Bone marrow (tissue), 2 donors: ENCODE results near the gene PARK7.

Experiments
- DNase-seq, 2 donors: peaks; one replicate each; lab custom pipeline; 2025; lab: John Stamatoyannopoulos, UW

PARK7 gene

DNA sequence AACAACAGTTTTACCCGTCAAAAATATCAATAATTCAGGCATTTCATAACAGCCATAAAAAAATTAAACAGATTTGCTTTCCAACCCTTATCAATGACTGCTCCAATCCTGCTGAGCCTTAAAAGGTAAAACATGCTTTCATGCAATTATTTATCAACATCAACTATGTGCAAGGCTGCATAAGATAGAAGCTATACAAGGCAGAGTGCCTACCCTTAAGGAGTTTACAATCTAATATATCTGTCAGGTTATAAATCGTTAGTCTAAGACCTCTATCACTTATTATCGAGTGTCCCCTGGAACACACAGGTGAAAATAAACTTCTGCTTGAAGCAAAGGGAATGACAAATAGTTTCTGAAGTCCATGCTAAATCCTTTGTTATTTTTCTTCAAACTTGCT, 62.8 kb downstream of the PARK7 start:
- DNase-seq, result no peak

DNA sequence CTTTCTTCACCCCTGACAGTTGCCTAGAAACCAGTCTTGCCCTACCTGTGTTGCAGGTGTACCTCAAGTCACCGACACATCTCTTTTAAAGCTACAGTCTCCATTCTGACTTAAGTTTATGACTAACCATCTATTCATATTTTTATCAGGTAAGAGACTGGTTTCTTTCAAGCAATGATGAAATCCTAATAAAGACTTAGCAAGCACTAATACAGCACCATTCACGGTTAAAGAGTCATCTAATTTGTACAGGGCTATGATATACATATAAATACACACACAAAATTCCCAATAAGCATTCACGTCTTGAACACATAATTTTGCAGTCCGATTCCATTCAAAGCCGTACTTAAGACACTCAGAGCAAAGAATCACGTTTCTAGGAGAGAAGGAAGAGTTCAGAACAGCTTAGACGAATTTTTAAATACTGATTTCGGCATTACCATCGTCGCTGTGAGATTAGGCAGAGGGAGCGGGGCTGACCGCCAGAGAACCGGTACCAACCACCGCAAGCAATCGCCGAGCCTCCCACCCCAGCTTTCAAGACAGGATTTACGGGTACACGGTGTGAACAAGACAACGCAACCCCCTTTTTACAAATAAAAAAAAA, 63.7 kb downstream of the PARK7 start:
- no peak for DNase-seq

- DNase-seq, result no peak
Observed at GRCh38 chr1:8025671-8026144, 64.2 kb downstream of the PARK7 start.

DNA sequence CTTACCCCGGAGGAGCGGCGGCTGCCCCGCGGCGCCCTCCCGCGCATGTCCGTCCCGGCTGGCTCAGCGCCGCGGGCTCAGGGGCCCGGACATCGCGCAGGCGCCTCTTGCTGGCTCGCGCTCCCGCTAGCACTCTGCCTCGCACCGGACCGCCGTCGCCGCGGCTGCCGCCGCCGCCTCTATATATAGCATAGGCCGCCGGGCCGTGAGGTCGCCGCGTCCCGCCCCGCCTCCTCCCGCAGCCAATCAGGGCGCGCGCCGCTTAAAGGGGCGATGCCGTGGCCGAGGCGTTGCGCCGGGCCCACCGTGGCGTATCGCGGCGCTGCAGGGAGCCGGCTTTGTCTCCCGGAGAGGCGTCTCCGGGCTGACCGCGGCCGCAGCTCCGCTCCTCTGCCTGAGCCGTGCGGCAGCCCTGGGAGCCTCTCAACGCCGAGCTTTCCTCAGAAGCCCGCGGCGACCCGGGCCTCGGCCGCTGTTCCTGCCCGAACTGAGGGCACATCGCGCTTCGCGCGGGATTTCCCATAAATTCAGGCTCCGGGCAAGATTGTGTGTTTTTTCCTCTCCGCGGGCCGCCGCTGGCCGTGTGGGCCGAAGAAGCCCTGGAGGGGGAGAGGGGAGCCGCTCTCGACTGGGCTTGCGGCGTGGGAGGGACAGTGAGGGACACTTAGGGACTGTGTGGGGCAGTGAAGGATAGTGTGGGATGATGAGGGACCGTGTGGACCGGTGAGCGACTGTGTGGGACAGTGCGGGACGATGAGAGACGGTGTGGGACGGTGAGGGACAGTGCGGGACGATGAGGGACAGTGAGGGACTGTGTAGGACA, 64.9 kb downstream of the PARK7 start, which contains the start of gene ERRFI1:
TSS of gene ERRFI1 (minus strand) at position 157 of the 823 bp plus-strand sequence. CDS start 10,690 bp downstream, outside the sequence.
- peak in 1 of 2 donors; percentile 40 for DNase-seq

GRCh38 chr1:8026976-8027747, 65.7 kb downstream of the PARK7 start:
- no peak for DNase-seq

DNA sequence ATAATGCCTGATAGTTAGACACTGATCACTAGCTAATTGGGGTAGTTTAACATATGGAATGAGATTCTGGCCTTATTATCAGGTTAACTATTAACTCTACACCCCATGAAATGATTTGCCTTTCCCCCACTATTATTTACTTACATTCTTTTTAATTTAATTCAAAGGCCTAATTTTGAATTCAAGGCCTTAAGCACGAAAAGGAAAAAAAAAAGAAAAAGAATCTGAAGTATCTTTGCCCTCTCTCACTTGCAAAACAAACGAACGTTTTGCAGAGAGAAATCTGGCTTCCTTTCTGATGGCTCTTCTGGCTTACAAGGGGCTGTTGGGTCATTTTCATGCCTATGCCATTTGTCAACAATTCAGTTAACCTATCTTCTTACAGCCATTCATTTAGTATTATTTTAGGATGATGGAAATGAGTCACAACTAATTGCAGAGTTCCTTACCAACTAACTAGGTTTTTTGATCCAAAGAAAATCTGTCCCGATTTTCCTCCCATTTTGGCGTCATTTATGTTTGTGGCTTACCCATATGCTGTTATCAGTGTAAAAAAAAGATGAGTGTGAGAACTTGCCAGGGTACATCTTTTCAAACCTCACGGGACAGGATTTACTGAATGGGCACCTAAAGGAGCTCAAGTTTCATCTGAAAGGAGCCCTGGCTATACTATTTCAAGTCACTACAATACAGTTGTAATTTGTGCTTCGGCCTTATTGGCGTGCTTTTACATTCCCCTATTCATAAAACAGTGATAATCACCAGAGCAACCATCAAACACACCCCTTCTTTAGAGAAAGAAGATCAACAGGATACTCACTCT, 66.4 kb downstream of the PARK7 start:
- DNase-seq, result no peak

- no peak for DNase-seq
Observed at GRCh38 chr1:8028571-8028910, 67.0 kb downstream of the PARK7 start.

DNA sequence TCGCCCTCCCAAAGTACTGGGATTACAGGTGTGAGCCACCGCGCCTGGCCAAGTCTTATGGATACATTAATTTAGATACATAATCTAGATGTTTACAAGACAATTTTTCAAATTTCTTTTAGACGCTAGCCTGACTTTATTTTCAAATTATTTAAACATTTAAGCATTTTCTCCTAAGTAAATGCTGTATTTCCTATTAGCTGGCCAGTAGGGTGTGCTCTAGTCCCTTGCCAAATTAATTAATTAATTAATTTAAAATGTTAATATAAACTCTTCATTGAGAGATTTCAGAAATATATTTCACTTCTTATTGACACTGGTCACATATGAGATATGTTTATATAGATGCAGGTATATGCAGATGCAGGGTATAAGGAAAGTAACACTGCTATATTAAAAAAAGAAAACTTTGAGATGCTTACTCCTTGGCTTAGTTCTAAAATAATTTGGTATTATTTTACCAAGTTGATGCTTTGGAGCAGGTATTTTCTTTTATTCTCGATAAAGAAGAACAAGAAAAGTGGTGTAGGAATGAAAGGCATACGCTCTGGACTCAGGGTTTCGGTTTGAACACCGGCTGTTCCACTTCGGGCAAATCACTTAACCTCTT, 69.8 kb downstream of the PARK7 start:
- peak in 1 of 2 donors; percentile 14 for DNase-seq

DNA sequence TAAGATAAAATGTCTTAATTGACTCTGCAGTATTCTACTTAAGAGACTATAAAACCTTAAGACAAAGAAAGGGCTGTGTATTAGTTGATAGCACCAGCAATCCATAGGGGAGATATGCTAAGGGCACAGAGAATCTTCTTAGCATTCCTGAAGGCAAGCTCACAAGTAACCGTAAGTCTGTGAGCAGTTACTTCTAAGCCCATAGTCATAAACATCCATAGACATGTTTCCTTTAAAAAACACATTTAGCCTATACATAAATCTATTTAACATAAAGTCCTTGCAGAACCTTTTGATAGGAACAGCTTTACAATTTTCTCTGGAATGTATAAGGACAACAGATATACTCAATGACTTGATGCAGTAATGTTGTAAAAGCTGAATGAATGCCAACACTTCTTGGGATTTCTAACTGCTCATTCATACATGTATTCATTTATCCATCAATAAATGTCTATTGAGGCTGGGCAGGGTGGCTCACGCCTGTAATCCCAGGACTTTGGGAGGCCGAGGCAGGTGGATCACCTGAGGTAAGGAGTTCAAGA, 70.9 kb downstream of the PARK7 start:
- no peak for DNase-seq

DNA sequence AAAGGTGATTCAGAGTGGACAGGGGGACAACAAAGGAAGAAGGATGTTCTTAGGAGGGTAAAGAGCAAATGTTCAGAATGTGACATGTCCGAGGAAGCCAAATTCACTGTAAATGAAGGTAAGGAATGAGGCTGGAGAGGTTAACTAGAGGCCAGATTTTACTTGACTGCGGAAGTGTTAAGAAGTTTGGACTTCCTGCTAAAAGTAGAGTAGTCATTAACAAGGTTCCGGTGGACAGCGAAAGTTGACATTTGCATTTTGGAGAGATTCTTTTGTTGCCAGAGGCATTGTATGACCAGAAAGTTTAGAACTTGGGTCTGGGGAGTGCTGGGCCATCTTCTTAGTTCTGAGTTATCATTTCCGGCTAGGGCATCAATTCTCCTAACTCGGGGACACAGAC, 71.8 kb downstream of the PARK7 start:
- no peak for DNase-seq
